Hepatocyte (in vitro differentiated cells): ENCODE results near the gene TRAF3. TPM values are rescaled to one million over a fixed set of nuclear protein-coding genes. Genes with fewer than 3 reads are reported as not detected.

Experiments used
- DNase-seq: peaks from one replicate; pipeline ENCODE4 v3.0.0-alpha.2; 2016; ENCODE audit warnings: low spot score
- H2AFZ ChIP-seq: fragments of 200-600 bp; sonication (generic); 2 replicates; pipeline ENCODE4 v1.6.0; 2016; ENCODE audit warnings: antibody characterized with exemption, mild to moderate bottlenecking
- H3K27ac ChIP-seq: fragments of 200-600 bp; sonication (generic); 2 replicates; pipeline ENCODE4 v1.5.1; 2016; ENCODE audit warnings: mild to moderate bottlenecking
- H3K27me3 ChIP-seq: fragments of 200-600 bp; sonication (generic); 2 replicates; pipeline ENCODE4 v1.6.1; 2016
- H3K36me3 ChIP-seq: fragments of 200-600 bp; sonication (generic); replicated peaks from 2 replicates; pipeline ENCODE4 v1.5.1; 2016; ENCODE audit warnings: low read depth; ENCODE audit not compliant: insufficient read depth
- H3K4me1 ChIP-seq: fragments of 200-600 bp; sonication (generic); 2 replicates; pipeline ENCODE4 v1.5.1; 2016; ENCODE audit warnings: mild to moderate bottlenecking, moderate library complexity; ENCODE audit not compliant: insufficient read depth
- H3K4me2 ChIP-seq: fragments of 200-600 bp; sonication (generic); 2 replicates; pipeline ENCODE4 v1.6.0; 2016
- H3K4me3 ChIP-seq: fragments of 200-600 bp; sonication (generic); 2 replicates; pipeline ENCODE4 v1.5.1; 2016; ENCODE audit warnings: mild to moderate bottlenecking
- H3K79me2 ChIP-seq: fragments of 200-600 bp; sonication (generic); 2 replicates; pipeline ENCODE4 v1.6.0; 2017; ENCODE audit warnings: mild to moderate bottlenecking
- H3K9me2 ChIP-seq: fragments of 200-600 bp; sonication (generic); replicated peaks from 2 replicates; pipeline ENCODE4 v1.6.0; 2017; ENCODE audit warnings: mild to moderate bottlenecking; ENCODE audit not compliant: insufficient read depth
- H3K9me3 ChIP-seq: fragments of 200-600 bp; sonication (generic); 2 replicates; pipeline ENCODE4 v1.5.1; 2016; ENCODE audit warnings: low read depth, mild to moderate bottlenecking
- H4K20me1 ChIP-seq: fragments of 200-600 bp; sonication (generic); 2 replicates; pipeline ENCODE4 v1.6.0; 2016; ENCODE audit warnings: mild to moderate bottlenecking; ENCODE audit not compliant: insufficient read depth, poor library complexity, severe bottlenecking
- CTCF ChIP-seq: fragments of 200-600 bp; sonication (generic); IDR thresholded peaks from 2 replicates; pipeline ENCODE4 v1.5.1; 2016; ENCODE audit warnings: antibody characterized with exemption, mild to moderate bottlenecking; ENCODE audit not compliant: poor library complexity
- EZH2 ChIP-seq: fragments of 200-600 bp; sonication (generic); IDR thresholded peaks from 2 replicates; pipeline ENCODE4 v1.6.1; 2016; ENCODE audit warnings: antibody characterized with exemption, mild to moderate bottlenecking, borderline replicate concordance
- EZH2phosphoT487 ChIP-seq: fragments of 200-600 bp; sonication (generic); IDR thresholded peaks from one replicate; pipeline ENCODE4 v1.6.1; 2018; ENCODE audit warnings: antibody characterized with exemption, mild to moderate bottlenecking, low read depth, moderate library complexity; ENCODE audit not compliant: unreplicated experiment, severe bottlenecking
- WGBS: methylation state at CpG from one replicate; pipeline ENCODE4 v1.1.6; 2016; ENCODE audit warnings: low lambda C conversion rate; ENCODE audit errors: missing lambda C conversion rate; 5-methylcytosine and 5-hydroxymethylcytosine counted together
- polyA plus RNA-seq: library from polyadenylated mRNA; unstranded; fragments of >200 nt; fragmentation: Nextera tagmentation; extraction: Ambion mirVana; gene quantifications from 2 replicates; pipeline ENCODE4 v1.2.1, GENCODE V29; 2016
- total RNA-seq: library from RNA; depleted of rRNA; stranded (reverse); fragments of >200 nt; gene quantifications from 2 replicates; pipeline ENCODE4 v1.2.3, GENCODE V29; 2014

The TRAF3 gene
- total and polyA plus RNA-seq, 2 experiments from 2014 or later: 8.0 to 15.8 TPM

- no peaks in the 10 kb centered on the region for H3K36me3 ChIP-seq
- peaks cover 13% of the 10 kb centered on the region for H3K27me3 ChIP-seq
- no peaks in the 10 kb centered on the region for H3K79me2 ChIP-seq
- no peak overlapping the region for H3K4me3 ChIP-seq
- TF ChIP-seq CTCF (no peak), EZH2phosphoT487 (no peak), EZH2 (no peak)
- no peaks in the 10 kb centered on the region for H3K9me3 ChIP-seq
- H4K20me1 ChIP-seq: peaks cover 18% of the 10 kb centered on the region
- H2AFZ ChIP-seq: no peak overlapping the region
- peak overlapping the region; percentile 93 for H3K4me2 ChIP-seq
- 64% methylated on average over 25 of the region's 34 CpGs for WGBS
- H3K9me2 ChIP-seq: no peaks in the 10 kb centered on the region
- H3K27ac ChIP-seq: no peak overlapping the region
- peaks cover 30% of the 10 kb centered on the region for H3K4me1 ChIP-seq
- peak; percentile 34 for DNase-seq
These were observed 153.7 kb downstream of the TRAF3 start for GRCh38 chr14:102930753-102931579.

GRCh38 chr14:102931580-102932285 is 154.5 kb downstream of the TRAF3 start:
- no peaks in the 10 kb centered on the region for H3K9me3 ChIP-seq
- H3K4me2 ChIP-seq: no peak overlapping the region
- WGBS: 98% methylated on average over 12 of the region's 12 CpGs
- peaks cover 18% of the 10 kb centered on the region for H4K20me1 ChIP-seq
- H2AFZ ChIP-seq: no peak overlapping the region
- H3K36me3 ChIP-seq: no peaks in the 10 kb centered on the region
- H3K4me1 ChIP-seq: peaks cover 30% of the 10 kb centered on the region
- H3K79me2 ChIP-seq: no peaks in the 10 kb centered on the region
- DNase-seq: no peak
- H3K27ac ChIP-seq: no peak overlapping the region
- TF ChIP-seq EZH2: no peak
- TF ChIP-seq CTCF: no peak
- no peaks in the 10 kb centered on the region for H3K9me2 ChIP-seq
- peaks cover 13% of the 10 kb centered on the region for H3K27me3 ChIP-seq
- H3K4me3 ChIP-seq: no peak overlapping the region

GRCh38 chr14:102932484-102933248 is 155.4 kb downstream of the TRAF3 start:
- TF ChIP-seq EZH2 (no peak), EZH2phosphoT487 (no peak), CTCF (no peak)
- no peak for DNase-seq
- Histone ChIP-seq H3K9me3 (no peaks in the 10 kb centered on the region), H2AFZ (no peak overlapping the region), H3K79me2 (no peaks in the 10 kb centered on the region), H4K20me1 (peaks cover 18% of the 10 kb centered on the region), H3K27me3 (peaks cover 13% of the 10 kb centered on the region), H3K27ac (no peak overlapping the region), H3K4me3 (no peak overlapping the region), H3K9me2 (no peaks in the 10 kb centered on the region), H3K4me1 (peaks cover 27% of the 10 kb centered on the region), H3K4me2 (no peak overlapping the region), H3K36me3 (no peaks in the 10 kb centered on the region)
- 89% methylated on average over 22 of the region's 26 CpGs for WGBS
